Prostate gland (tissue), 2 donors: ENCODE measurements around the gene CHERP. TPM values are rescaled to one million over a fixed set of nuclear protein-coding genes. Genes with fewer than 3 reads are reported as not detected.

Source experiments
- DNase-seq: peaks from one replicate; pipeline ENCODE4 v3.0.0-alpha.2; 2019; ENCODE audit warnings: low spot score
- H3K27ac ChIP-seq, 2 donors: fragments of 200-600 bp; sonication (generic); 2 replicates each; pipeline ENCODE4 v1.5.1; 2017 to 2019
- H3K27me3 ChIP-seq: fragments of 200-600 bp; sonication (generic); replicated peaks from 2 replicates; pipeline ENCODE4 v1.5.1; 2019; ENCODE audit not compliant: insufficient read depth
- H3K36me3 ChIP-seq, 2 donors: fragments of 200-600 bp; sonication (generic); 1 replicate in 1 of 2; 2 replicates in 1 of 2; pipeline versions ENCODE4 v1.5.1 to v1.8.1; 2017 to 2019
- H3K4me1 ChIP-seq: fragments of 200-600 bp; sonication (generic); replicated peaks from 2 replicates; pipeline ENCODE4 v1.5.1; 2019
- H3K4me3 ChIP-seq, 2 donors: fragments of 200-600 bp; sonication (generic); 2 replicates each; pipeline ENCODE4 v1.5.1; 2017 to 2019
- H3K9me3 ChIP-seq: fragments of 200-600 bp; sonication (generic); 2 replicates; pipeline ENCODE4 v1.5.1; 2017
- POLR2A ChIP-seq: fragments of 450-650 bp; IDR thresholded peaks from one replicate; pipeline ENCODE4 v1.6.1; 2016; ENCODE audit warnings: antibody characterized with exemption, mild to moderate bottlenecking
- POLR2AphosphoS5 ChIP-seq: sonication (generic); formaldehyde crosslinking; IDR thresholded peaks from one replicate; pipeline ENCODE4 v1.6.1; 2017; ENCODE audit warnings: antibody characterized with exemption
- WGBS: methylation state at CpG from one replicate; pipeline ENCODE4 v1.1.5; 2018; 5-methylcytosine and 5-hydroxymethylcytosine counted together
- intact Hi-C: fragments of 100-400 bp; cut with DNase I; formaldehyde crosslinking; loops from one replicate; pipeline ENCODE4 v1.14.2; 2022
- total RNA-seq, 2 donors: library from RNA; depleted of rRNA; stranded (reverse); fragments of >200 nt; gene quantifications; one replicate each; pipeline ENCODE4 v1.1.0, GENCODE V29; 2016
- TF ChIP-seq, protein P1 (sequence below), 4 experiments: fragments of 200-600 bp in 2 of 4; fragments of 450-650 bp in 2 of 4; sonication (generic) in 2 of 4; IDR thresholded peaks; 1 replicate in 3 of 4; 2 replicates in 1 of 4; pipeline ENCODE4 v1.5.1; 2016 to 2019; ENCODE audit warnings: antibody characterized with exemption in 4 of 4, mild to moderate bottlenecking in 2 of 4, moderate library complexity in 2 of 4

The CHERP gene
- total RNA-seq, 2 donors from 2014 or later = 20.9 to 32.7 TPM

DNA sequence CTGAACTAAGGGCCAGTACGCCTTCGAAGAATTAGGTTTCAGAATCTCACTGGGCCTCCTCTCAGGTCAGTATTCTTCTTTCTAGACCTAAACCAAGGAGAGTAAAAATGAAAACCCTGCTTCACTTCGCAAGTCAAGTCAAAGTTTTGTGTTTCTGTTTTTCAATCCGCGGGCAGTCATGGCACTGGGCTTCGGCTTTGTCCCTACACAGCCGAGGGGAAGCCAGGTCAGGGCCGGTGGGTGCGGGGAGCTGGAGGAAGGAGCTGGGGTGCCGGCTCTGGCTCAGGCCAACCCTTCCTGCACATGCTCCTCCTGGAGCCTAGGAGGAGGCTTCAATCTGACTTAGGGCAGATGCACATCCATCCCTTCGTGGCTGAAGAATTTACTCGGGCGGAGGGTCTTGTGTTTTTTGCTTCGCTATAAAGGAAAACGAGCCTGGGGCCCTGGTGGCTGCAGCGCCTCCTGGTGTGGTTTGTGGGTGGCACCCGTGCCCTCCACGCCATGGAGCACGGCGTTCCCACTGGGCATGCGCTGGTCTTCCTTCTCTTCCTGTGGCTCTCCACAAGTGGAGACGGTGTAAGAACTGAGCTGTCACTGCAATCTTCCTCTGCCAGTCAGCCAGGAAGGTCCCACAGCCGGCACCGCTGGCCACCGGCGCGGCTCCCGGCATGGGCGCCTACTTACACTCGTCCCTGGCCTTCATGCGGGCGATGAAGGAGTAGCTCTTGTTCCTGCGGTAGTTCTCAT lies 23.6 kb downstream of the CHERP start:
- intact Hi-C loops = no loop called here
- Histone ChIP-seq H3K9me3 (no peaks in the 10 kb centered on the region), H3K36me3 (peaks cover 16 to 48% of the 10 kb centered on the region in 2 donors), H3K4me3 (no peak overlapping the region), H3K27me3 (no peaks in the 10 kb centered on the region), H3K4me1 (no peaks in the 10 kb centered on the region), H3K27ac (no peak overlapping the region)
- TF ChIP-seq POLR2A = no peak
- no peak for TF ChIP-seq POLR2AphosphoS5
- TF ChIP-seq, protein P1, sequence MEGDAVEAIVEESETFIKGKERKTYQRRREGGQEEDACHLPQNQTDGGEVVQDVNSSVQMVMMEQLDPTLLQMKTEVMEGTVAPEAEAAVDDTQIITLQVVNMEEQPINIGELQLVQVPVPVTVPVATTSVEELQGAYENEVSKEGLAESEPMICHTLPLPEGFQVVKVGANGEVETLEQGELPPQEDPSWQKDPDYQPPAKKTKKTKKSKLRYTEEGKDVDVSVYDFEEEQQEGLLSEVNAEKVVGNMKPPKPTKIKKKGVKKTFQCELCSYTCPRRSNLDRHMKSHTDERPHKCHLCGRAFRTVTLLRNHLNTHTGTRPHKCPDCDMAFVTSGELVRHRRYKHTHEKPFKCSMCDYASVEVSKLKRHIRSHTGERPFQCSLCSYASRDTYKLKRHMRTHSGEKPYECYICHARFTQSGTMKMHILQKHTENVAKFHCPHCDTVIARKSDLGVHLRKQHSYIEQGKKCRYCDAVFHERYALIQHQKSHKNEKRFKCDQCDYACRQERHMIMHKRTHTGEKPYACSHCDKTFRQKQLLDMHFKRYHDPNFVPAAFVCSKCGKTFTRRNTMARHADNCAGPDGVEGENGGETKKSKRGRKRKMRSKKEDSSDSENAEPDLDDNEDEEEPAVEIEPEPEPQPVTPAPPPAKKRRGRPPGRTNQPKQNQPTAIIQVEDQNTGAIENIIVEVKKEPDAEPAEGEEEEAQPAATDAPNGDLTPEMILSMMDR (IDR thresholded peaks at IDR 0.05) = no peak
- 85% methylated on average over 33 of the region's 33 CpGs for WGBS
- DNase-seq = no peak

DNA sequence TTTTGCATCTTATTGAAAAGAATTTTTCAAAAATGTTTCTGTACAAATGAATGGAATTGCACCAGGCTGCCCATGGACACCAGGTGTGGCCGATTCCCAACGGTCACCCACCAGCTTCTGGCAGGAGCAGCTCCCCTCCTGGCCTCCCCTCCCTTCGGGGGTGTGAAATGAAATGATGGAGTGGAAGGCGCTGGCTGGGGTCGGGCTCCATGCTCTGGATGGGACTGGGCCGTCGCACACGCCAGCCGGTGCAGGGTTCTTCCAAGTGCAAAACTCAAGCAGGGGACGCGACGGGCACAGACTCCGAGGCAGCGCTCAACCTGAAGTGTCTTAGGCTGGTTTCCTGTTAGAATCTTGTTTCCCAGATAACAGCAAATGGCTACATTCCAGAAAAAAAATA lies 24.2 kb downstream of the CHERP start:
- H3K27me3 ChIP-seq = no peaks in the 10 kb centered on the region
- TF ChIP-seq POLR2AphosphoS5 (no peak), POLR2A (no peak)
- TF ChIP-seq, protein P1 (IDR thresholded peaks at IDR 0.05) = no peak
- H3K36me3 ChIP-seq = peaks cover 16 to 42% of the 10 kb centered on the region in 2 donors
- intact Hi-C loops = no loop called here
- no peak overlapping the region for H3K27ac ChIP-seq
- no peaks in the 10 kb centered on the region for H3K9me3 ChIP-seq
- DNase-seq = no peak
- H3K4me3 ChIP-seq = no peak overlapping the region
- H3K4me1 ChIP-seq = no peaks in the 10 kb centered on the region
- WGBS = 82% methylated on average over 14 of the region's 14 CpGs

DNA sequence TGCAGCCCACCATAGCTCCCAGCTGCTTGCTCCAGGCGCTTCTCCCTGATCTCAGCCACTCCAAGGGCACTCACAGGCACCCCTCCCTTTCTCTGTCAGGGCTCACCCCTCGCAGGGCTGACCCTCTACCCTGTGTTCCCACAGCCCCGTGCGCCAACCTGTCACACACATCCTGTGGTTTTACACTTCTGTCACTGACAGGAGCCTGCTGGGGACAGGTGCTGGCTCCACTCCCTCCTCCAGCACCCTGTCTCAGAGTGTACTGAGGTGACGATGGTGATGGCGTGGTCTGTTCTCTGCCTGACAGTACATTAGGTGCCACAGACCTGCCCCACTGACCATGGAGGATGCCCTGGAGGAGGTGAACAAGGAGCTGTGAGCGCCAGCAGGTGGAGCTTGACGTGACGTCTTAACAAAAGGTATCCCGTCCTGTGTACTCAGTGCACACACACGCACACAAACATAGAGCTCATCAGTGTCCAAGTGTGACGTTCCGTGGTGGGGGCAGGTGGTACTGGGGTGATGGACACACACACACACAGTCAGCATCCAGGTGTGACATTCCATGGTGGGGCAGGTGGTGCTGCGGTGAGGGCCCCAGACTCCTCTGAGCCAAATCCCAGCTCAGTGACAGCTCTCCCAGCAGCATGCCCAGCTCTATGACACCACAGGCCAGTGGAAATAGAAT lies 25.2 kb downstream of the CHERP start:
- Histone ChIP-seq H3K36me3 (peaks cover 16 to 33% of the 10 kb centered on the region in 2 donors), H3K27ac (no peak overlapping the region), H3K27me3 (no peaks in the 10 kb centered on the region), H3K4me3 (no peak overlapping the region), H3K4me1 (no peaks in the 10 kb centered on the region), H3K9me3 (no peaks in the 10 kb centered on the region)
- DNase-seq = no peak
- intact Hi-C loops = no loop called here
- WGBS = 71% methylated on average over 14 of the region's 14 CpGs
- TF ChIP-seq POLR2AphosphoS5 = no peak
- TF ChIP-seq POLR2A = no peak
- TF ChIP-seq, protein P1 (IDR thresholded peaks at IDR 0.05) = no peak

DNA sequence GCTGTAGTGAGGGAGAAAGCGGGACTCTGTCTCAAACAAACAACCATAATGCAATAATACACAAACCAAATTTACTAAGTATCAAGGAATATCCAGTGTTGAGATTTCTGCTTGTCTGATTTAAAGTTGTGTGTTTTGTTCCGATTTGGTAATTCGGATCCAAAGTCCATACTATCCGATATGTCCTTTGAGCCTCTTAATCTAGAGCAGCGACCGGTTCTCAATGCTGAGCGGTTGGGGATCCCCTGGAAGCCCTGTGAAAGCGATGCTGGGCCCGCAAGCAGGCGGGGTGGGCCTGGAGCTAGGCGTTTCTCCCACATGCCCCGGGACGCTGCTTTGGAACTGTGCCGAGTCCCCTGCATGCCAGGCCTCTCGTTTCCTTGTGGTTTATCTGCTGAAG lies 25.9 kb downstream of the CHERP start:
- WGBS = 85% methylated on average over 15 of the region's 15 CpGs
- no peak overlapping the region for H3K27ac ChIP-seq
- H3K4me3 ChIP-seq = no peak overlapping the region
- H3K27me3 ChIP-seq = no peaks in the 10 kb centered on the region
- peaks cover 16 to 27% of the 10 kb centered on the region in 2 donors for H3K36me3 ChIP-seq
- intact Hi-C loops = no loop called here
- DNase-seq = no peak
- TF ChIP-seq POLR2AphosphoS5 = no peak
- TF ChIP-seq, protein P1 (IDR thresholded peaks at IDR 0.05) = no peak
- H3K4me1 ChIP-seq = no peaks in the 10 kb centered on the region
- H3K9me3 ChIP-seq = no peaks in the 10 kb centered on the region
